Measurements from ENCODE around the gene EFNB1.

EFNB1 gene

DNA sequence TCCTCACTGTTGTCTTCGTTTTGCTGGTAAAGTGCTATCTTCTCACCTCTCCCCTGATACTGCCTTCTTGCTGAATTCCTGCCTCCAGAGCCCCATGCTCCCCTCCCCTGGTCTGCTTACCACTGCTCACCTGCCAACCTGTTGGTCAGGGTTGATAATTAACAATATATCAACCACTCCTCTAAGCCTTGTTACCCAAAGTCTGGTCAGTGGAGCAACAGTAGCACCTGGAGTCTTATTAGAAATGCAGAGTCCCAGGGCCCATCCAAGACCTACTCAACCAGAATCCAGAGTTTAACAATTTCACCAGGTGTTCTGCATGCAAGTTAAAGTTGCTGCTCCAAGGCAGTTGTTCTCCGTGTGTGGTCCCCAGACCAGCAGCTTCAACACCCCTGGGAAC lies 55.0 kb downstream of the EFNB1 start:
- no peak for DNase-seq (ENCODE audit: low read depth)

DNA sequence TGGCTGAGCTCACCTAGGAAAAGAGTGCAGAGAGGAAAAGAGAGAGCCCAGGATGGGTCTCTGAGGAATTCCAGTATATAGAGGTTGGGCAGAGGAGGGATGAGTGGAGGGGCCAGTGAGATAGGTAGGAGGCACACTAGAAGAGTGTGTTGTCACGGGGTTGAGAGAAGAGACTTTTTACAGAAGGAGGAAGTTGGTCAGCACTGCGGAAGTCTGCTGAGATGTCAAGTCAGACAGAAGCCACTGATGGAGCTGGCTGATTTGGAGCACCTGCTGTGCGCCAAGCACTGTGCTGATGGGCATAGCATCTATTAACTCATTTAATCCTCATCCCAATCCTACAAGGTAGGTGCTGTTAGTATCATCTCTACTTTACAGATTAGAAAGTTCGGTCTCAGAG lies 60.4 kb downstream of the EFNB1 start:
- no peak for DNase-seq (ENCODE audit: low read depth)
